ENCODE measurements around the gene PACS1. TPM values are rescaled to one million over a fixed set of nuclear protein-coding genes. Genes with fewer than 3 reads are reported as not detected.
A peak's percentile ranks its signal among the peaks of the same experiment; 100 is the strongest.

Gene PACS1
- total and polyA plus RNA-seq, 9 donors: 22.4 to 92.9 (median 73.9) TPM

GRCh38 chr11:66207816-66208215 is 137.7 kb downstream of the PACS1 start:
- WGBS, 3 donors: 82 to 96% (median 93%) methylated on average over 7 of the region's 7 CpGs
- Histone ChIP-seq H3K36me3 (no peaks in the 10 kb centered on the region), H3K27me3 (no peaks in the 10 kb centered on the region), H3K9me3 (no peaks in the 10 kb centered on the region), H3K27ac (no peak overlapping the region), H3K4me3 (no peak overlapping the region), H3K4me1 (ENCODE audit: insufficient read depth) (peaks cover 1% of the 10 kb centered on the region)
- TF ChIP-seq EP300 (IDR thresholded peaks at IDR 0.05) (no peak), CTCF (IDR thresholded peaks at IDR 0.05) (no peak), POLR2A (IDR thresholded peaks at IDR 0.05) (no peak)
- intact Hi-C loops (cut with DNase I): no loop called here
- no peak for DNase-seq

GRCh38 chr11:66211100-66211499 is 141.0 kb downstream of the PACS1 start:
- Histone ChIP-seq H3K27me3 (no peaks in the 10 kb centered on the region), H3K27ac (no peak overlapping the region), H3K9me3 (no peaks in the 10 kb centered on the region), H3K36me3 (no peaks in the 10 kb centered on the region), H3K4me3 (no peak overlapping the region), H3K4me1 (ENCODE audit: insufficient read depth) (peaks cover 1% of the 10 kb centered on the region)
- WGBS, 3 donors: 90 to 93% (median 90%) methylated on average over 8 of the region's 8 CpGs
- DNase-seq: no peak
- TF ChIP-seq CTCF (IDR thresholded peaks at IDR 0.05) (no peak), EP300 (IDR thresholded peaks at IDR 0.05) (no peak), POLR2A (IDR thresholded peaks at IDR 0.05) (no peak)
- intact Hi-C loops (cut with DNase I): no loop called here

- Histone ChIP-seq H3K4me1 (ENCODE audit: insufficient read depth) (no peaks in the 10 kb centered on the region), H3K36me3 (no peaks in the 10 kb centered on the region), H3K27ac (no peak overlapping the region), H3K27me3 (no peaks in the 10 kb centered on the region), H3K4me3 (no peak overlapping the region), H3K9me3 (no peaks in the 10 kb centered on the region)
- peak in 1 of 5 donors; percentile 4 for DNase-seq
- no peak for TF ChIP-seq EP300 (IDR thresholded peaks at IDR 0.05)
- TF ChIP-seq CTCF (IDR thresholded peaks at IDR 0.05): no peak
- no peak for TF ChIP-seq POLR2A (IDR thresholded peaks at IDR 0.05)
- intact Hi-C loops (cut with DNase I): loop anchor here in 1 of 4 donors (5.0 kb wide), 1 partner anchor 65 kb away; no protein-coding TSS in a partner anchor
- WGBS, 3 donors: 82 to 87% (median 85%) methylated on average over 6 of the region's 6 CpGs
These were observed 146.8 kb downstream of the PACS1 start for GRCh38 chr11:66216911-66217310.

- H3K4me3 ChIP-seq: no peak overlapping the region
- H3K4me1 ChIP-seq (ENCODE audit: insufficient read depth): no peaks in the 10 kb centered on the region
- TF ChIP-seq EP300 (IDR thresholded peaks at IDR 0.05): no peak
- TF ChIP-seq POLR2A (IDR thresholded peaks at IDR 0.05): no peak
- TF ChIP-seq CTCF (IDR thresholded peaks at IDR 0.05): no peak
- WGBS, 3 donors: 88 to 95% (median 89%) methylated on average over 6 of the region's 6 CpGs
- intact Hi-C loops (cut with DNase I): loop anchor here in 1 of 4 donors (5.0 kb wide), 1 partner anchor 64 kb away; no protein-coding TSS in a partner anchor
- DNase-seq: peak in 1 of 5 donors; percentile 1
- no peaks in the 10 kb centered on the region for H3K9me3 ChIP-seq
- no peak overlapping the region for H3K27ac ChIP-seq
- no peaks in the 10 kb centered on the region for H3K27me3 ChIP-seq
- H3K36me3 ChIP-seq: no peaks in the 10 kb centered on the region
These were observed 148.0 kb downstream of the PACS1 start for GRCh38 chr11:66218036-66218435.

Measured in ovary (tissue), 9 donors.